ENCODE results near the gene TMEM214.

GRCh38 chr2:27080603-27080936, 47.8 kb downstream of the TMEM214 start:
- TF ChIP-seq CTCF (IDR thresholded peaks at IDR 0.05; ENCODE audit: control extremely low read depth in 1 of 3, insufficient read depth in 1 of 3, low read depth in 1 of 3, low read length in 3 of 3) (no peak), NRF1 (IDR thresholded peaks at IDR 0.05; ENCODE audit: low read depth, low read length) (no peak), POLR2A (IDR thresholded peaks at IDR 0.05; ENCODE audit: control extremely low read depth in 1 of 2, low read depth in 2 of 2, low read length in 2 of 2) (no peak), EZH2 (IDR thresholded peaks at IDR 0.05; ENCODE audit: low read depth, low read length, severe bottlenecking) (no peak), MAX (IDR thresholded peaks at IDR 0.05) (no peak), BCL11A (IDR thresholded peaks at IDR 0.05; ENCODE audit: low read depth in 2 of 2, low read length in 2 of 2) (no peak), SIN3A (conservative IDR thresholded peaks at IDR 0.05 in 1 of 2, IDR thresholded peaks at IDR 0.05 in 1 of 2; ENCODE audit: low read depth in 1 of 2, low read length in 2 of 2) (no peak), USF2 (IDR thresholded peaks at IDR 0.05; ENCODE audit: low read length) (no peak), CREB1 (IDR thresholded peaks at IDR 0.05) (no peak)

All from H1 (cell line).